ENCODE results near the gene LIPK. TPM values are rescaled to one million over a fixed set of nuclear protein-coding genes. Genes with fewer than 3 reads are reported as not detected.
"Not testable (repeated sequence)": the region's sequence is repeated elsewhere in the genome, so short reads cannot be mapped to it uniquely, and the experiment has no call there.

Gene LIPK
- total and polyA plus RNA-seq, 2 experiments from 2014 or later, result not detected

DNA sequence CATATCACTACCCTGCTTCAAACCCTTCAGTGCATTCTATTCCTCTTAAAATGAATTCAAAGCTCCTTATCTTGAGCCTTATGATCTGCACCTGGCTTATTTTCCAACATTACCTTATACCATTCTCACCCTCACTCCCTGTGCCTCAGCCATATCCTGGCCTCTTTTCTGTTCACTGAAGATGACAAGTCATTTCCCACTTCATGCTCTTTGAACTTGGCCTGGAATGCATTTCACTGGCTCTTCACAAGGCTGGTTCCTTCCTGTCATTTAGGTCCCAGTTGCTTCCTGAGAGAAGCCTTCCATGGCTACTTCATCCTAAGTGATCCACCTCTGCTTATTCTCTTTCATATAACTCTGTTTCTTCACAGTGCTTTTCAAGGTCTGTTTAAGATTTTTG lies 45.0 kb upstream of the LIPK start:
- Histone ChIP-seq H3K9me3 (ENCODE audit: low read depth) (no peaks in the 10 kb centered on the region), H3K4me2 (ENCODE audit: unreplicated experiment) (peak overlapping the region; percentile 30), H3F3A (ENCODE audit: insufficient read depth) (peaks cover 37% of the 10 kb centered on the region), H3K9me2 (ENCODE audit: insufficient read depth) (no peaks in the 10 kb centered on the region), H3K4me3 (no peak overlapping the region), H3K36me3 (ENCODE audit: low read depth) (no peaks in the 10 kb centered on the region), H3K79me2 (ENCODE audit: insufficient read depth) (no peaks in the 10 kb centered on the region), H4K20me1 (ENCODE audit: insufficient read depth) (no peaks in the 10 kb centered on the region), H3K9ac (no peak overlapping the region), H2AFZ (peak overlapping the region; percentile 31), H3K27me3 (replicated peaks; ENCODE audit: insufficient read depth) (no peaks in the 10 kb centered on the region), H3K4me1 (ENCODE audit: insufficient read depth) (peaks cover 40% of the 10 kb centered on the region), H3K27ac (no peak overlapping the region)
- in situ Hi-C loops (cut with MboI), result no loop called here
- peak; percentile 4 for DNase-seq
- no peak for TF ChIP-seq EZH2phosphoT487 (IDR thresholded peaks at IDR 0.05; ENCODE audit: insufficient read depth, low read depth)
- no peak for TF ChIP-seq EZH2 (IDR thresholded peaks at IDR 0.05; ENCODE audit: insufficient read depth, poor library complexity, severe bottlenecking)

DNA sequence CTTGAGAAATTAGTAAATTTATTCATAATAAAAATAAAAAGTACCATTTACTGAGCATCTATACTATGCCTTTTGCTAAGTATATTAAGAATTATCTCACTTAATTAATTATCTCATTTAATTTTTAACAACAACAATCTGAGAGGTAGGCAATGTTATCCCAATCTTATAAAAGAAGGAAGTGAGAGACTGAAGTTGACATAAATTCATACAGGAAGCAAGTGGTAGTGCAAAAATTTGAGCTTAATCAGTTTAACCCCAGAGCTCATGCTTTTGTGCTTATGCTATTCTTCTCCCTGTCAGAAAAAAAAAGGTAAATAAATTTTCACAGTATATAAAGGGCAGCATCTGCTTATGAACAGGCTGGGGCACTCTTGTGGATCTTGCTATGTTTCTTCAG lies 44.5 kb upstream of the LIPK start:
- DNase-seq, result no peak
- Histone ChIP-seq H3K9me2 (ENCODE audit: insufficient read depth) (no peaks in the 10 kb centered on the region), H3K9me3 (ENCODE audit: low read depth) (no peaks in the 10 kb centered on the region), H4K20me1 (ENCODE audit: insufficient read depth) (no peaks in the 10 kb centered on the region), H3K27ac (no peak overlapping the region), H3K4me2 (ENCODE audit: unreplicated experiment) (no peak overlapping the region), H3K4me1 (ENCODE audit: insufficient read depth) (peaks cover 40% of the 10 kb centered on the region), H3K79me2 (ENCODE audit: insufficient read depth) (no peaks in the 10 kb centered on the region), H3K27me3 (replicated peaks; ENCODE audit: insufficient read depth) (no peaks in the 10 kb centered on the region), H3F3A (ENCODE audit: insufficient read depth) (peaks cover 37% of the 10 kb centered on the region), H3K36me3 (ENCODE audit: low read depth) (no peaks in the 10 kb centered on the region), H2AFZ (peak overlapping the region; percentile 31; the same call in 1 of the 2 replicates), H3K4me3 (no peak overlapping the region), H3K9ac (no peak overlapping the region)
- in situ Hi-C loops (cut with MboI), result no loop called here
- no peak for TF ChIP-seq EZH2phosphoT487 (IDR thresholded peaks at IDR 0.05; ENCODE audit: insufficient read depth, low read depth)
- TF ChIP-seq EZH2 (IDR thresholded peaks at IDR 0.05; ENCODE audit: insufficient read depth, poor library complexity, severe bottlenecking), result no peak

DNA sequence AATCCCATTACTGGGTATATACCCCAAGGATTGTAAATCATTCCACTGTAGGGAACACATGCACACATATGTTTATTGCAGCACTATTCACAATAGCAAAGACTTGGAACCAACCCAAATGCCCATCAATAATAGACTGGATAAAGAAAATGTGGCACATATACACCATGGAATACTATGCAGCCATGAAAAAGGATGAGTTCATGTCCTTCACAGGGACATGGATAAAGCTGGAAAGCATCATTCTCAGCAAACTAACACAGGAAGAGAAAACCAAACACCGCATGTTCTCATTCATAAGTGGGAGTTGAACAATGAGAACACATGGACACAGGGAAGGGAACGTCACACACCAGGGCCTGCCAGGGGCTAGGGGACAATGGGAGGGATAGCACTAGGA lies 42.9 kb upstream of the LIPK start:
- H3K27me3 ChIP-seq (replicated peaks; ENCODE audit: insufficient read depth); H3K4me2 ChIP-seq (ENCODE audit: unreplicated experiment); H3K36me3 ChIP-seq (ENCODE audit: low read depth); H4K20me1 ChIP-seq (ENCODE audit: insufficient read depth); H3K27ac ChIP-seq; H2AFZ ChIP-seq; H3K4me3 ChIP-seq; in situ Hi-C loops (cut with MboI); H3K9me3 ChIP-seq (ENCODE audit: low read depth); H3K9me2 ChIP-seq (ENCODE audit: insufficient read depth); DNase-seq; H3K9ac ChIP-seq; H3K79me2 ChIP-seq (ENCODE audit: insufficient read depth): not testable (repeated sequence)
- Histone ChIP-seq H3K4me1 (ENCODE audit: insufficient read depth) (peaks cover 30% of the 10 kb centered on the region), H3F3A (ENCODE audit: insufficient read depth) (peaks cover 26% of the 10 kb centered on the region)
- WGBS, 2 experiments (ENCODE audit: low coverage in 1 of 2, low lambda C conversion rate in 2 of 2, missing lambda C conversion rate in 2 of 2), result 75 to 77% methylated on average over 2 of the region's 2 CpGs

DNA sequence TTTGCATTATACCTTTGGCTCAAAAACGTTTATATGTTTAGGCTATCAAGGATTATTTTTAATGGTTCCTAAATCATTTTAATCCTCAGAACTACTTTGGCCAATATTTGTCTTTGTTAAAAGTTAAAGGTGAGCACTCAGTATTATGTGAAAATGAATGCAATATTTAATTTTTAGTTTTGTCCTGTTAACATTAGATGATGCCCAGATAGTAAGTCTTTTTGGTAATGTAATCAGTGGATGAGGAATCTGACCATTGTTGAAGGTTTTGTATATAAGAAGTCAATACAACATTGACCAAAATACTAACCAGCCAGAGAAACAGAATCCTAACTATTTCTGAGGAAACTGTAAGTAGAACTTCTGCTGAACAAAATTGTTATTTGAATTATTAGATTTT lies 41.9 kb upstream of the LIPK start, which contains the start of gene LIPF:
LIPF (plus strand) TSS at position 301 of the 400 bp plus-strand sequence. CDS start 2,856 bp downstream, outside the sequence.
- Histone ChIP-seq H3K36me3 (ENCODE audit: low read depth) (no peaks in the 10 kb centered on the region), H3K4me3 (no peak within 1 kb of the TSS), H3K4me1 (ENCODE audit: insufficient read depth) (peaks cover 26% of the 10 kb centered on the region), H4K20me1 (ENCODE audit: insufficient read depth) (no peaks in the 10 kb centered on the region), H3K27ac (no peak within 1 kb of the TSS), H2AFZ (no peak within 1 kb of the TSS), H3K4me2 (ENCODE audit: unreplicated experiment) (no peak within 1 kb of the TSS), H3K9ac (no peak within 1 kb of the TSS), H3F3A (ENCODE audit: insufficient read depth) (peaks cover 22% of the 10 kb centered on the region), H3K9me2 (ENCODE audit: insufficient read depth) (no peaks in the 10 kb centered on the region), H3K9me3 (ENCODE audit: low read depth) (no peaks in the 10 kb centered on the region), H3K27me3 (replicated peaks; ENCODE audit: insufficient read depth) (no peaks in the 10 kb centered on the region), H3K79me2 (ENCODE audit: insufficient read depth) (no peaks in the 10 kb centered on the region)
- TF ChIP-seq EZH2 (IDR thresholded peaks at IDR 0.05; ENCODE audit: insufficient read depth, poor library complexity, severe bottlenecking) (no peak), EZH2phosphoT487 (IDR thresholded peaks at IDR 0.05; ENCODE audit: insufficient read depth, low read depth) (no peak)
- WGBS, 2 experiments (ENCODE audit: low coverage in 1 of 2, low lambda C conversion rate in 2 of 2, missing lambda C conversion rate in 2 of 2), result 7 to 9% methylated on average over 1 of the region's 1 CpG
- no peak for DNase-seq
- in situ Hi-C loops (cut with MboI), result no loop called here

DNA sequence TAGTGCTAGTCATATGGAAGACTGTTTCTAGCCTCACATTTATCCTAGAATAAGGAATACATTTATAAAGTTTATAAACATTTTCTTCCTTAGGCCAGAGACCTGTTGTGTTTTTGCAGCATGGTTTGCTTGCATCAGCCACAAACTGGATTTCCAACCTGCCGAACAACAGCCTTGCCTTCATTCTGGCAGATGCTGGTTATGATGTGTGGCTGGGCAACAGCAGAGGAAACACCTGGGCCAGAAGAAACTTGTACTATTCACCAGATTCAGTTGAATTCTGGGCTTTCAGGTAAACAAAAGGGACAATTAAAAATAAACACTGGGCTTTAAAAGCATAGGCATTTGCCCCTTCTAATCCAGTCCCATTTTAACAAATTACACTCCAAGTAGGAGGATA lies 37.6 kb upstream of the LIPK start:
- in situ Hi-C loops (cut with MboI), result no loop called here
- Histone ChIP-seq H3K4me3 (no peak overlapping the region), H3K9me3 (ENCODE audit: low read depth) (no peaks in the 10 kb centered on the region), H3K9ac (no peak overlapping the region), H3F3A (ENCODE audit: insufficient read depth) (no peaks in the 10 kb centered on the region), H2AFZ (no peak overlapping the region), H3K4me1 (ENCODE audit: insufficient read depth) (no peaks in the 10 kb centered on the region), H3K4me2 (ENCODE audit: unreplicated experiment) (no peak overlapping the region), H3K27ac (no peak overlapping the region), H3K27me3 (replicated peaks; ENCODE audit: insufficient read depth) (no peaks in the 10 kb centered on the region), H3K9me2 (ENCODE audit: insufficient read depth) (no peaks in the 10 kb centered on the region), H3K79me2 (ENCODE audit: insufficient read depth) (no peaks in the 10 kb centered on the region), H4K20me1 (ENCODE audit: insufficient read depth) (no peaks in the 10 kb centered on the region), H3K36me3 (ENCODE audit: low read depth) (no peaks in the 10 kb centered on the region)
- TF ChIP-seq EZH2 (IDR thresholded peaks at IDR 0.05; ENCODE audit: insufficient read depth, poor library complexity, severe bottlenecking) (no peak), EZH2phosphoT487 (IDR thresholded peaks at IDR 0.05; ENCODE audit: insufficient read depth, low read depth) (no peak)
- 93 to 100% methylated on average over 1 of the region's 1 CpG for WGBS, 2 experiments (ENCODE audit: low coverage in 1 of 2, low lambda C conversion rate in 2 of 2, missing lambda C conversion rate in 2 of 2)
- no peak for DNase-seq
